ENCODE measurements around the gene C1orf35.

GRCh38 chr1:228081144-228081543 lies 22.0 kb downstream of the C1orf35 start:
- TF ChIP-seq POLR2A (IDR thresholded peaks at IDR 0.05; ENCODE audit: low read length) (no peak), GATA1 (IDR thresholded peaks at IDR 0.05; ENCODE audit: low read depth, low read length) (no peak)

All from erythroblast (primary cell).